Prostate gland (tissue), 2 donors: ENCODE data around the gene C1orf159. TPM values are rescaled to one million over a fixed set of nuclear protein-coding genes. Genes with fewer than 3 reads are reported as not detected.

ENCODE experiments used
- DNase-seq: peaks from one replicate; pipeline ENCODE4 v3.0.0-alpha.2; 2019; ENCODE audit warnings: low spot score
- H3K27ac ChIP-seq, 2 donors: fragments of 200-600 bp; sonication (generic); 2 replicates each; pipeline ENCODE4 v1.5.1; 2017 to 2019
- H3K27me3 ChIP-seq: fragments of 200-600 bp; sonication (generic); replicated peaks from 2 replicates; pipeline ENCODE4 v1.5.1; 2019; ENCODE audit not compliant: insufficient read depth
- H3K36me3 ChIP-seq, 2 donors: fragments of 200-600 bp; sonication (generic); 1 replicate in 1 of 2; 2 replicates in 1 of 2; pipeline versions ENCODE4 v1.5.1 to v1.8.1; 2017 to 2019
- H3K4me1 ChIP-seq: fragments of 200-600 bp; sonication (generic); replicated peaks from 2 replicates; pipeline ENCODE4 v1.5.1; 2019
- H3K4me3 ChIP-seq, 2 donors: fragments of 200-600 bp; sonication (generic); 2 replicates each; pipeline ENCODE4 v1.5.1; 2017 to 2019
- H3K9me3 ChIP-seq: fragments of 200-600 bp; sonication (generic); 2 replicates; pipeline ENCODE4 v1.5.1; 2017
- POLR2A ChIP-seq: fragments of 450-650 bp; IDR thresholded peaks from one replicate; pipeline ENCODE4 v1.6.1; 2016; ENCODE audit warnings: antibody characterized with exemption, mild to moderate bottlenecking
- POLR2AphosphoS5 ChIP-seq: sonication (generic); formaldehyde crosslinking; IDR thresholded peaks from one replicate; pipeline ENCODE4 v1.6.1; 2017; ENCODE audit warnings: antibody characterized with exemption
- WGBS: methylation state at CpG from one replicate; pipeline ENCODE4 v1.1.5; 2018; 5-methylcytosine and 5-hydroxymethylcytosine counted together
- intact Hi-C: fragments of 100-400 bp; cut with DNase I; formaldehyde crosslinking; loops from one replicate; pipeline ENCODE4 v1.14.2; 2022
- total RNA-seq, 2 donors: library from RNA; depleted of rRNA; stranded (reverse); fragments of >200 nt; gene quantifications; one replicate each; pipeline ENCODE4 v1.1.0, GENCODE V29; 2016
- TF ChIP-seq, protein P1 (sequence below), 4 experiments: fragments of 200-600 bp in 2 of 4; fragments of 450-650 bp in 2 of 4; sonication (generic) in 2 of 4; IDR thresholded peaks; 1 replicate in 3 of 4; 2 replicates in 1 of 4; pipeline ENCODE4 v1.5.1; 2016 to 2019; ENCODE audit warnings: antibody characterized with exemption in 4 of 4, mild to moderate bottlenecking in 2 of 4, moderate library complexity in 2 of 4

The C1orf159 gene
- total RNA-seq, 2 donors from 2014 or later: 20.0 to 26.4 TPM

DNA sequence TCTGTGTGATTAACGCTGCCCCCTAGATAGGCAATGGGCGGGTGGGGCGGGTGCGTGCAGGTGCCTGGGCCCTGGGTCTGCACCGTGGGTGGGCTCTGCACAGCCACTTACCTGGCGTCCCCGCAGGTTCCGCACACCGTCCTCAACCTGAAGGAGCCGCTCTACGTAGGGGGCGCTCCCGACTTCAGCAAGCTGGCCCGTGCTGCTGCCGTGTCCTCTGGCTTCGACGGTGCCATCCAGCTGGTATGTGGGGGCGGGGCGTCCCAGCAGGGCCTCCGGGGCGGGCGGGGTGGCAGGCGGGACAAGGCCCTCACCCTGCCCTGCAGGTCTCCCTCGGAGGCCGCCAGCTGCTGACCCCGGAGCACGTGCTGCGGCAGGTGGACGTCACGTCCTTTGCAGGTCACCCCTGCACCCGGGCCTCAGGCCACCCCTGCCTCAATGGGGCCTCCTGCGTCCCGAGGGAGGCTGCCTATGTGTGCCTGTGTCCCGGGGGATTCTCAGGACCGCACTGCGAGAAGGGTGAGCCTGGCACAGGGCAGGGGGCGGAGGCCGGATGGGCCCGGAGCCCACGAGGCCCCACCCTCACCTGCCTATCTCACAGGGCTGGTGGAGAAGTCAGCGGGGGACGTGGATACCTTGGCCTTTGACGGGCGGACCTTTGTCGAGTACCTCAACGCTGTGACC lies 64.6 kb downstream of the C1orf159 start:
- DNase-seq: no peak
- H3K4me1 ChIP-seq: no peaks in the 10 kb centered on the region
- H3K4me3 ChIP-seq: no peak overlapping the region
- WGBS: 89% methylated on average over 27 of the region's 46 CpGs
- no peaks in the 10 kb centered on the region for H3K9me3 ChIP-seq
- H3K27me3 ChIP-seq: no peaks in the 10 kb centered on the region
- intact Hi-C loops: no loop called here
- H3K36me3 ChIP-seq: no peaks in the 10 kb centered on the region
- TF ChIP-seq POLR2A (no peak), POLR2AphosphoS5 (no peak)
- TF ChIP-seq, protein P1, sequence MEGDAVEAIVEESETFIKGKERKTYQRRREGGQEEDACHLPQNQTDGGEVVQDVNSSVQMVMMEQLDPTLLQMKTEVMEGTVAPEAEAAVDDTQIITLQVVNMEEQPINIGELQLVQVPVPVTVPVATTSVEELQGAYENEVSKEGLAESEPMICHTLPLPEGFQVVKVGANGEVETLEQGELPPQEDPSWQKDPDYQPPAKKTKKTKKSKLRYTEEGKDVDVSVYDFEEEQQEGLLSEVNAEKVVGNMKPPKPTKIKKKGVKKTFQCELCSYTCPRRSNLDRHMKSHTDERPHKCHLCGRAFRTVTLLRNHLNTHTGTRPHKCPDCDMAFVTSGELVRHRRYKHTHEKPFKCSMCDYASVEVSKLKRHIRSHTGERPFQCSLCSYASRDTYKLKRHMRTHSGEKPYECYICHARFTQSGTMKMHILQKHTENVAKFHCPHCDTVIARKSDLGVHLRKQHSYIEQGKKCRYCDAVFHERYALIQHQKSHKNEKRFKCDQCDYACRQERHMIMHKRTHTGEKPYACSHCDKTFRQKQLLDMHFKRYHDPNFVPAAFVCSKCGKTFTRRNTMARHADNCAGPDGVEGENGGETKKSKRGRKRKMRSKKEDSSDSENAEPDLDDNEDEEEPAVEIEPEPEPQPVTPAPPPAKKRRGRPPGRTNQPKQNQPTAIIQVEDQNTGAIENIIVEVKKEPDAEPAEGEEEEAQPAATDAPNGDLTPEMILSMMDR (IDR thresholded peaks at IDR 0.05): no peak
- H3K27ac ChIP-seq: no peak overlapping the region

DNA sequence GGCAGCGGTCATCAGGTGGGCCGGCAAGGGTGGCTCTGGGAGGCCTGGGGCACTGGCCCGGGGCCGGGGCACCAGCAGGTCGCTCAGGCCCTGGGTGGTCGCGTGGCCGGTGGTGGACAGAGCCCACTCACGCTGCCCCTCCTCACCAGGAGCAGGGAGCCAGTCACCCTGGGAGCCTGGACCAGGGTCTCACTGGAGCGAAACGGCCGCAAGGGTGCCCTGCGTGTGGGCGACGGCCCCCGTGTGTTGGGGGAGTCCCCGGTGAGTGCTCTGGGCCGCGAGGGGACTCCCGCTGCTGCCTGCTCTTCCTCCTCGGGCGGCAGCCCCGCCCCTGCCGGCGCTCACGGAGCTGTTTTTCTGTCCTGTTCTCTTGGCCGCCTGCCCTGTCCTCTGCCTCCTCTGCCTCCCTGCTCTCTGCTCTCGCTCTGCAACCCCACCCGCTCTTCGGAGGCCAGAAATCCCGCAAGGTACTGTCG lies 65.3 kb downstream of the C1orf159 start:
- Histone ChIP-seq H3K36me3 (no peaks in the 10 kb centered on the region), H3K27me3 (no peaks in the 10 kb centered on the region), H3K4me1 (no peaks in the 10 kb centered on the region), H3K27ac (no peak overlapping the region), H3K4me3 (no peak overlapping the region), H3K9me3 (no peaks in the 10 kb centered on the region)
- 80% methylated on average over 32 of the region's 32 CpGs for WGBS
- DNase-seq: peak; percentile 44
- intact Hi-C loops: no loop called here
- TF ChIP-seq POLR2A: no peak
- no peak for TF ChIP-seq POLR2AphosphoS5
- TF ChIP-seq, protein P1 (IDR thresholded peaks at IDR 0.05): no peak

DNA sequence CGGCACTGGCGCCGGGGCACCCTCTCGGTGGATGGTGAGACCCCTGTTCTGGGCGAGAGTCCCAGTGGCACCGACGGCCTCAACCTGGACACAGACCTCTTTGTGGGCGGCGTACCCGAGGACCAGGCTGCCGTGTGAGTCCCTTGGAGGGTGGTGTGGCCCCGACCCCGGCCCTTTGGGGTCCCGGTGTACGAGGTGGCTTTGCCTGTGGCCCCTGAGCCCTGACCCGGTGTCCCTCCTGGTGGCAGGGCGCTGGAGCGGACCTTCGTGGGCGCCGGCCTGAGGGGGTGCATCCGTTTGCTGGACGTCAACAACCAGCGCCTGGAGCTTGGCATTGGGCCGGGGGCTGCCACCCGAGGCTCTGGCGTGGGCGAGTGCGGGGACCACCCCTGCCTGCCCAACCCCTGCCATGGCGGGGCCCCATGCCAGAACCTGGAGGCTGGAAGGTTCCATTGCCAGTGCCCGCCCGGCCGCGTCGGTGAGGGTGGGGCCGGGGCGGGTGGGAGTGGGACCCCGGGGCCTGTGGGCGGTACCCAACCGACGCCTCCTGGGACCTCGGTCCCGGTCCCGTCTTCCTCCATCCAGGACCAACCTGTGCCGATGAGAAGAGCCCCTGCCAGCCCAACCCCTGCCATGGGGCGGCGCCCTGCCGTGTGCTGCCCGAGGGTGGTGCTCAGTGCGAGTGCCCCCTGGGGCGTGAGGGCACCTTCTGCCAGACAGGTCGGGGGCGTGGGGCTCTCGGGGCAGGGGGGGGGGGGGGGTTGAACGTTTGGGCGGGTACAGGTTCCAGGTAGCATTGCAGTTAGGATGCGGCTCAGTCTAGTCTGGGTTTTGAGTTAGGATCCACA lies 66.3 kb downstream of the C1orf159 start:
- intact Hi-C loops: no loop called here
- no peak for DNase-seq
- H3K9me3 ChIP-seq: no peaks in the 10 kb centered on the region
- no peak for TF ChIP-seq POLR2AphosphoS5
- no peak for TF ChIP-seq POLR2A
- TF ChIP-seq, protein P1 (IDR thresholded peaks at IDR 0.05): no peak
- 88% methylated on average over 13 of the region's 57 CpGs for WGBS
- H3K4me1 ChIP-seq: no peaks in the 10 kb centered on the region
- no peaks in the 10 kb centered on the region for H3K27me3 ChIP-seq
- no peak overlapping the region for H3K4me3 ChIP-seq
- H3K36me3 ChIP-seq: no peaks in the 10 kb centered on the region
- no peak overlapping the region for H3K27ac ChIP-seq

DNA sequence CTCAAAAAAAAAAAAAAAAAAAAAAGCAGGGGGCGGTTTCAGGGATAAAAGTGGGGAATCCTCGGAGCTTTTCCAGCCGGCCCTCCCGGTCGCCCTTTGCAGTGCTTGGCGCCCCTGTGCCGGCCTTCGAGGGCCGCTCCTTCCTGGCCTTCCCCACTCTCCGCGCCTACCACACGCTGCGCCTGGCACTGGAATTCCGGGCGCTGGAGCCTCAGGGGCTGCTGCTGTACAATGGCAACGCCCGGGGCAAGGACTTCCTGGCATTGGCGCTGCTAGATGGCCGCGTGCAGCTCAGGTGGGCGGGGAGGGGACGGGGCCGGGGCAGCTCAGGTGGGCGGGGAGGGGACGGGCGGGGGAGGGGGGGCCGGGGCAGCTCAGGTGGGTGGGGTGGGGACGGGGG lies 67.1 kb downstream of the C1orf159 start:
- TF ChIP-seq POLR2A (no peak), POLR2AphosphoS5 (no peak)
- TF ChIP-seq, protein P1 (IDR thresholded peaks at IDR 0.05): no peak
- no peaks in the 10 kb centered on the region for H3K27me3 ChIP-seq
- DNase-seq: no peak
- H3K27ac ChIP-seq: no peak overlapping the region
- 92% methylated on average over 15 of the region's 28 CpGs for WGBS
- no peaks in the 10 kb centered on the region for H3K9me3 ChIP-seq
- H3K4me3 ChIP-seq: no peak overlapping the region
- intact Hi-C loops: no loop called here
- H3K4me1 ChIP-seq: no peaks in the 10 kb centered on the region
- no peaks in the 10 kb centered on the region for H3K36me3 ChIP-seq
